H1 (cell line): ENCODE data around the gene OR13J1. TPM values are rescaled to one million over a fixed set of nuclear protein-coding genes. Genes with fewer than 3 reads are reported as not detected.
A peak's percentile ranks its signal among the peaks of the same experiment; 100 is the strongest.

ENCODE experiments used
- CTCF ChIA-PET: fragments of 300-600 bp; sonication (Branson Sonifier 250); formaldehyde crosslinking; loops from one replicate; lab custom pipeline; 2021; ENCODE audit not compliant: partially characterized antibody; lab: Charles Lee
- POLR2A ChIA-PET: fragments of 300-600 bp; sonication (Branson Sonifier 250); formaldehyde crosslinking; loops from one replicate; lab custom pipeline; 2021; ENCODE audit warnings: inconsistent platforms; ENCODE audit not compliant: partially characterized antibody; lab: Charles Lee
- DNase-seq, 2 experiments: peaks; one replicate each; pipeline versions ENCODE4 v3.0.0 to v3.0.0-alpha.2; 2010 to 2022; ENCODE audit warnings: low spot score in 2 of 2, low read depth in 1 of 2, mixed read lengths in 1 of 2
- FAIRE-seq: peaks from 2 replicates; lab custom pipeline; 2011; peaks lifted over from hg19 to GRCh38; lab: Jason Lieb, UNC
- H2AFZ ChIP-seq: 2 replicates; pipeline ENCODE4 v1.8.1; 2012; ENCODE audit warnings: low read length, inconsistent platforms
- H2AK5ac ChIP-seq: 2 replicates; pipeline ENCODE4 v1.6.1; 2013; ENCODE audit warnings: low read depth, low read length
- H2BK120ac ChIP-seq: replicated peaks from 2 replicates; pipeline ENCODE3; 2013; ENCODE audit warnings: low read depth, low read length, inconsistent platforms
- H2BK12ac ChIP-seq: 2 replicates; pipeline ENCODE4 v1.6.1; 2013; ENCODE audit warnings: low read depth, low read length
- H2BK15ac ChIP-seq: 2 replicates; pipeline ENCODE4 v1.6.1; 2013; ENCODE audit warnings: low read length
- H2BK20ac ChIP-seq: 2 replicates; pipeline ENCODE4 v1.6.1; 2013; ENCODE audit warnings: low read length
- H2BK5ac ChIP-seq: 2 replicates; pipeline ENCODE4 v1.6.1; 2013; ENCODE audit warnings: low read depth, low read length
- H3K14ac ChIP-seq: 2 replicates; pipeline ENCODE4 v1.6.1; 2013; ENCODE audit warnings: inconsistent platforms; ENCODE audit not compliant: insufficient read length
- H3K18ac ChIP-seq: 2 replicates; pipeline ENCODE4 v1.6.1; 2013; ENCODE audit warnings: low read length; ENCODE audit errors: extremely low read depth
- H3K23ac ChIP-seq: 2 replicates; pipeline ENCODE4 v1.6.1; 2013; ENCODE audit warnings: inconsistent platforms; ENCODE audit not compliant: insufficient read length
- H3K23me2 ChIP-seq: 2 replicates; pipeline ENCODE4 v1.6.1; 2013; ENCODE audit warnings: low read depth, low read length
- H3K27ac ChIP-seq: 2 replicates; pipeline ENCODE4 v1.6.1; 2011; ENCODE audit warnings: low read depth, low read length, inconsistent platforms
- H3K27me3 ChIP-seq, 4 experiments: replicated peaks in 1 of 4; 1 replicate in 1 of 4; 2 replicates in 3 of 4; pipeline versions ENCODE4 v1.6.1 to v1.8.1; 2011 to 2013; ENCODE audit warnings: low read length in 3 of 4, mild to moderate bottlenecking in 3 of 4, inconsistent platforms in 2 of 4, mixed read lengths in 2 of 4, moderate library complexity in 1 of 4; ENCODE audit not compliant: control insufficient read depth in 3 of 4, insufficient read depth in 3 of 4; ENCODE audit errors: extremely low read depth in 1 of 4
- H3K36me3 ChIP-seq, 4 experiments: 2 replicates each; pipeline versions ENCODE4 v1.6.1 to v1.8.1; 2011 to 2013; ENCODE audit warnings: mild to moderate bottlenecking in 4 of 4, low read length in 3 of 4, moderate library complexity in 2 of 4, control low read depth in 1 of 4, inconsistent platforms in 1 of 4; ENCODE audit not compliant: insufficient read depth in 4 of 4, control insufficient read depth in 2 of 4
- H3K4ac ChIP-seq: replicated peaks from 2 replicates; pipeline ENCODE3; 2013; ENCODE audit warnings: low read length, low read depth, mixed read lengths, inconsistent platforms; ENCODE audit not compliant: insufficient read length
- H3K4me1 ChIP-seq, 4 experiments: replicated peaks in 1 of 4; 1 replicate in 1 of 4; 2 replicates in 3 of 4; pipeline versions ENCODE4 v1.6.1 to v1.8.1; 2011 to 2013; ENCODE audit warnings: low read length in 3 of 4, inconsistent platforms in 2 of 4, mixed read lengths in 1 of 4; ENCODE audit not compliant: insufficient read depth in 4 of 4, control insufficient read depth in 3 of 4
- H3K4me2 ChIP-seq, 2 experiments: 2 replicates each; pipeline versions ENCODE4 v1.6.1 to v1.8.1; 2011 to 2013; ENCODE audit warnings: low read depth in 2 of 2, low read length in 2 of 2, control low read depth in 1 of 2, inconsistent platforms in 1 of 2, mild to moderate bottlenecking in 1 of 2; ENCODE audit not compliant: insufficient read depth in 1 of 2
- H3K4me3 ChIP-seq, 4 experiments: fragments of 200-600, 300-600 bp in 1 of 4; sonication (generic), shearing (Covaris generic), sonication (Bioruptor Twin) in 1 of 4; 2 replicates each; pipeline versions ENCODE4 v1.5.1 to v1.8.1; 2011 to 2016; ENCODE audit warnings: low read length in 4 of 4, low read depth in 3 of 4, control low read depth in 2 of 4, inconsistent platforms in 2 of 4, mild to moderate bottlenecking in 2 of 4, mixed read lengths in 1 of 4, moderate library complexity in 1 of 4; ENCODE audit not compliant: insufficient read depth in 2 of 4; ENCODE audit errors: extremely low read depth in 1 of 4
- H3K56ac ChIP-seq: replicated peaks from 2 replicates; pipeline ENCODE3; 2013; ENCODE audit warnings: low read depth, mild to moderate bottlenecking, mixed read lengths, low read length, inconsistent platforms; ENCODE audit not compliant: insufficient read length
- H3K79me1 ChIP-seq: 2 replicates; pipeline ENCODE4 v1.6.1; 2013; ENCODE audit warnings: low read depth, low read length, control low read depth
- H3K79me2 ChIP-seq, 2 experiments: 2 replicates each; pipeline versions ENCODE4 v1.6.1 to v1.8.1; 2012 to 2013; ENCODE audit warnings: low read length in 2 of 2, mild to moderate bottlenecking in 2 of 2, inconsistent platforms in 1 of 2; ENCODE audit not compliant: insufficient read depth in 2 of 2, control insufficient read depth in 1 of 2
- H3K9ac ChIP-seq, 4 experiments: replicated peaks in 1 of 4; 1 replicate in 1 of 4; 2 replicates in 3 of 4; pipeline versions ENCODE4 v1.6.1 to v1.8.1; 2011 to 2013; ENCODE audit warnings: low read depth in 3 of 4, low read length in 3 of 4, control low read depth in 2 of 4, mild to moderate bottlenecking in 2 of 4, moderate library complexity in 2 of 4, inconsistent platforms in 1 of 4; ENCODE audit errors: extremely low read depth in 1 of 4
- H3K9me3 ChIP-seq, 2 experiments: 2 replicates each; pipeline versions ENCODE4 v1.6.1 to v1.8.1; 2012 to 2013; ENCODE audit warnings: mild to moderate bottlenecking in 2 of 2, moderate library complexity in 2 of 2, control low read depth in 1 of 2, inconsistent platforms in 1 of 2, low read depth in 1 of 2, low read length in 1 of 2, mixed read lengths in 1 of 2; ENCODE audit not compliant: insufficient read depth in 2 of 2
- H4K20me1 ChIP-seq, 2 experiments: replicated peaks in 1 of 2; 2 replicates each; pipeline versions ENCODE3 to v1.8.1; 2011 to 2013; ENCODE audit warnings: inconsistent platforms in 2 of 2, low read length in 2 of 2, mild to moderate bottlenecking in 1 of 2; ENCODE audit not compliant: insufficient read depth in 2 of 2, control insufficient read depth in 1 of 2
- H4K5ac ChIP-seq: 2 replicates; pipeline ENCODE4 v1.6.1; 2013; ENCODE audit warnings: low read length, low read depth, mixed read lengths, inconsistent platforms; ENCODE audit not compliant: insufficient read length
- H4K8ac ChIP-seq: 2 replicates; pipeline ENCODE4 v1.8.0; 2013; ENCODE audit warnings: mild to moderate bottlenecking, moderate library complexity, low read length, inconsistent platforms; ENCODE audit not compliant: insufficient read depth; ENCODE audit errors: extremely low read depth
- H4K91ac ChIP-seq: replicated peaks from 2 replicates; pipeline ENCODE3; 2013; ENCODE audit warnings: low read length, mixed read lengths, inconsistent platforms; ENCODE audit not compliant: insufficient read length
- EP300 ChIP-seq, 2 experiments: IDR thresholded peaks; 1 replicate in 1 of 2; 2 replicates in 1 of 2; pipeline ENCODE4 v1.6.1; 2011 to 2012; ENCODE audit warnings: low read depth in 2 of 2, low read length in 2 of 2, mild to moderate bottlenecking in 2 of 2, borderline replicate concordance in 1 of 2, inconsistent platforms in 1 of 2, moderate library complexity in 1 of 2
- GABPA ChIP-seq: IDR thresholded peaks from 2 replicates; pipeline ENCODE4 v1.6.1; 2011; ENCODE audit warnings: mild to moderate bottlenecking, low read length, moderate library complexity, borderline replicate concordance; ENCODE audit not compliant: insufficient read depth
- HDAC2 ChIP-seq, 2 experiments: fragments of 300-600 bp in 1 of 2; sonication (generic) in 1 of 2; IDR thresholded peaks; 2 replicates each; pipeline ENCODE4 v1.6.1; 2011 to 2012; ENCODE audit warnings: low read depth in 2 of 2, low read length in 2 of 2, mild to moderate bottlenecking in 2 of 2, moderate library complexity in 2 of 2, borderline replicate concordance in 1 of 2, inconsistent platforms in 1 of 2
- HDAC6 ChIP-seq: IDR thresholded peaks from one replicate; pipeline ENCODE4 v1.7.1; 2012; ENCODE audit warnings: low read depth, mild to moderate bottlenecking, inconsistent platforms, low read length, moderate library complexity
- RXRA ChIP-seq: IDR thresholded peaks from 2 replicates; pipeline ENCODE4 v1.6.1; 2011; ENCODE audit warnings: low read depth, mild to moderate bottlenecking, low read length, moderate library complexity; ENCODE audit not compliant: insufficient read depth
- SP2 ChIP-seq: IDR thresholded peaks from 2 replicates; pipeline ENCODE4 v1.6.1; 2012; ENCODE audit warnings: mild to moderate bottlenecking, low read length, inconsistent platforms
- SP4 ChIP-seq: IDR thresholded peaks from 2 replicates; pipeline ENCODE4 v1.6.1; 2012; ENCODE audit warnings: low read length, inconsistent platforms
- SRF ChIP-seq: IDR thresholded peaks from 2 replicates; pipeline ENCODE4 v1.6.1; 2011; ENCODE audit warnings: mild to moderate bottlenecking, low read depth, low read length, moderate library complexity
- TAF1 ChIP-seq: IDR thresholded peaks from 2 replicates; pipeline ENCODE4 v1.6.1; 2011; ENCODE audit warnings: mild to moderate bottlenecking, low read depth, low read length
- TBP ChIP-seq: IDR thresholded peaks from 2 replicates; pipeline ENCODE4 v1.6.1; 2011; ENCODE audit warnings: low read depth, low read length, improper control_type of control experiment
- TCF12 ChIP-seq: IDR thresholded peaks from 2 replicates; pipeline ENCODE4 v1.6.1; 2011; ENCODE audit warnings: low read depth, mild to moderate bottlenecking, low read length
- WGBS, 2 experiments: shearing (Covaris generic) in 1 of 2; methylation state at CpG; one replicate each; pipeline versions ENCODE4 v1.1.6 to v1.1.7; 2013 to 2015; ENCODE audit warnings: low lambda C conversion rate in 2 of 2, mixed read lengths in 2 of 2, inconsistent platforms in 1 of 2, low coverage in 1 of 2, missing lambda C conversion rate in 1 of 2; ENCODE audit not compliant: insufficient replicate concordance in 2 of 2, insufficient coverage in 1 of 2, insufficient read length in 1 of 2; ENCODE audit errors: extremely low coverage in 1 of 2, missing lambda C conversion rate in 1 of 2; 5-methylcytosine and 5-hydroxymethylcytosine counted together
- polyA plus RNA-seq, 7 experiments: library from polyadenylated mRNA; depleted of rRNA in 3 of 7; stranded (reverse) in 5 of 7; unstranded in 2 of 7; fragments of >200 nt in 5 of 7; fragments of 200-250 nt in 2 of 7; gene quantifications; 1 replicate in 5 of 7; 2 replicates in 1 of 7; 4 replicates in 1 of 7; pipeline versions ENCODE4 v1.2.1 to v1.2.3, GENCODE V29; 2011 to 2013; ENCODE audit warnings: missing spikeins in 2 of 7, mixed read lengths in 2 of 7
- total RNA-seq: library from RNA; stranded (reverse); fragmentation: NEBNext Ultra II Directional; extraction: Animal tissue kit (Norgen Biotek cat#: 25700); gene quantifications from 2 replicates; pipeline ENCODE4 v1.2.1, GENCODE V29; 2021

Gene OR13J1
- total and polyA plus RNA-seq, 2 of the 8 experiments (the other 6 are each of a cell fraction or from before 2014, with no cell fraction given), result not detected

- Histone ChIP-seq H3K79me2 (no peaks in the 10 kb centered on the region), H4K5ac (no peak overlapping the region), H2BK12ac (0 out of 2 replicates have a peak overlapping the region, but pooled peaks have one; percentile 35), H4K91ac (no peak overlapping the region), H3K14ac (no peak overlapping the region), H2BK15ac (no peak overlapping the region; the same call in 1 of the 2 replicates), H3K4ac (no peak overlapping the region), H3K36me3 (no peaks in the 10 kb centered on the region), H3K9ac (no peak overlapping the region; a peak in 1 of 7 replicates), H3K23ac (no peak overlapping the region), H3K18ac (no peak overlapping the region), H4K8ac (no peak overlapping the region; the same call in 1 of the 2 replicates), H3K4me2 (no peak overlapping the region), H2AFZ (no peak overlapping the region), H3K9me3 (no peaks in the 10 kb centered on the region), H3K23me2 (peaks cover 3% of the 10 kb centered on the region; the same call in 1 of the 2 replicates), H2BK5ac (no peak overlapping the region), H4K20me1 (no peaks in the 10 kb centered on the region), H3K27ac (no peak overlapping the region), H3K79me1 (0 out of 2 replicates have a peak, but pooled peaks cover 2% of the 10 kb centered on the region), H3K4me1 (peaks cover 13 to 31% (median 21%) of the 10 kb centered on the region in 4 experiments), H2AK5ac (no peak overlapping the region), H3K27me3 (no peaks in the 10 kb centered on the region; a peak in 2 of 7 replicates), H3K56ac (no peak overlapping the region), H2BK20ac (no peak overlapping the region), H2BK120ac (no peak overlapping the region), H3K4me3 (no peak overlapping the region)
- TF ChIP-seq RXRA, result no peak
- TF ChIP-seq GABPA, result no peak
- no peak for TF ChIP-seq SP2
- no peak for TF ChIP-seq HDAC2 (IDR thresholded peaks at IDR 0.05; ENCODE audit: borderline replicate concordance in 1 of 2, low read depth in 2 of 2, low read length in 2 of 2)
- no peak for TF ChIP-seq TBP
- TF ChIP-seq TAF1, result no peak
- TF ChIP-seq SP4, result no peak
- TF ChIP-seq EP300 (IDR thresholded peaks at IDR 0.05; ENCODE audit: borderline replicate concordance in 1 of 2, low read depth in 2 of 2, low read length in 2 of 2), result no peak
- no peak for TF ChIP-seq HDAC6
- TF ChIP-seq TCF12, result no peak
- TF ChIP-seq SRF, result no peak
- ChIA-PET POLR2A (interaction anchor here (1.0 kb wide), 1 partner anchor 29 kb away, joined by 3 read pairs; no protein-coding TSS in a partner anchor), CTCF (interaction anchor here (0.6 to 5.6 kb wide), 18 partner anchors 9 to 1283 kb away, joined by 3 to 26 read pairs (median 4); partner anchors contain the start of genes CREB3 and TLN1)
- FAIRE-seq (no peak), DNase-seq (no peak)
- 80% methylated on average over 9 of the region's 10 CpGs; no CpG with 5 or more reads in 1 of the 2 experiments for WGBS, 2 experiments
Observed at GRCh38 chr9:35911690-35912089, 41.5 kb upstream of the OR13J1 start.
